ENCODE data around the gene ZBTB44.

- TF ChIP-seq, protein P1, sequence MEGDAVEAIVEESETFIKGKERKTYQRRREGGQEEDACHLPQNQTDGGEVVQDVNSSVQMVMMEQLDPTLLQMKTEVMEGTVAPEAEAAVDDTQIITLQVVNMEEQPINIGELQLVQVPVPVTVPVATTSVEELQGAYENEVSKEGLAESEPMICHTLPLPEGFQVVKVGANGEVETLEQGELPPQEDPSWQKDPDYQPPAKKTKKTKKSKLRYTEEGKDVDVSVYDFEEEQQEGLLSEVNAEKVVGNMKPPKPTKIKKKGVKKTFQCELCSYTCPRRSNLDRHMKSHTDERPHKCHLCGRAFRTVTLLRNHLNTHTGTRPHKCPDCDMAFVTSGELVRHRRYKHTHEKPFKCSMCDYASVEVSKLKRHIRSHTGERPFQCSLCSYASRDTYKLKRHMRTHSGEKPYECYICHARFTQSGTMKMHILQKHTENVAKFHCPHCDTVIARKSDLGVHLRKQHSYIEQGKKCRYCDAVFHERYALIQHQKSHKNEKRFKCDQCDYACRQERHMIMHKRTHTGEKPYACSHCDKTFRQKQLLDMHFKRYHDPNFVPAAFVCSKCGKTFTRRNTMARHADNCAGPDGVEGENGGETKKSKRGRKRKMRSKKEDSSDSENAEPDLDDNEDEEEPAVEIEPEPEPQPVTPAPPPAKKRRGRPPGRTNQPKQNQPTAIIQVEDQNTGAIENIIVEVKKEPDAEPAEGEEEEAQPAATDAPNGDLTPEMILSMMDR (IDR thresholded peaks at IDR 0.05; ENCODE audit: low read length), result no peak
- no peak for TF ChIP-seq EZH2 (IDR thresholded peaks at IDR 0.05; ENCODE audit: borderline replicate concordance, low read length)
Observed at GRCh38 chr11:130338667-130339066, 23.9 kb upstream of the ZBTB44 start.
